ENCODE data around the gene SLC7A14. TPM values are rescaled to one million over a fixed set of nuclear protein-coding genes. Genes with fewer than 3 reads are reported as not detected.

The SLC7A14 gene
- total and polyA plus RNA-seq, 2 donors (not counting 3 experiments of a cell fraction or from before 2014, with no cell fraction given): 0.07 to 0.57 TPM

GRCh38 chr3:170473358-170473757, 112.5 kb downstream of the SLC7A14 start:
- FAIRE-seq (no peak), DNase-seq (ENCODE audit: low read depth, low spot score) (no peak)
- TF ChIP-seq GATA2 (IDR thresholded peaks at IDR 0.05; ENCODE audit: insufficient read depth, insufficient read length, low read depth, low read length) (no peak), MYC (IDR thresholded peaks at IDR 0.05; ENCODE audit: low read depth, low read length) (no peak), JUN (IDR thresholded peaks at IDR 0.05; ENCODE audit: borderline replicate concordance, insufficient read depth, insufficient read length, low read depth) (no peak), POLR2A (IDR thresholded peaks at IDR 0.05; ENCODE audit: low read depth, low read length) (no peak), POLR2AphosphoS5 (IDR thresholded peaks at IDR 0.05; ENCODE audit: insufficient read depth, low read depth, low read length) (no peak), FOS (IDR thresholded peaks at IDR 0.05; ENCODE audit: borderline replicate concordance, insufficient read depth, low read length) (no peak), EZH2 (IDR thresholded peaks at IDR 0.05; ENCODE audit: borderline replicate concordance, low read depth, low read length, severe bottlenecking) (no peak), MAX (IDR thresholded peaks at IDR 0.05; ENCODE audit: insufficient read depth, insufficient read length) (no peak), CTCF (IDR thresholded peaks at IDR 0.05; ENCODE audit: extremely low read depth in 1 of 2, insufficient read depth in 1 of 2, low read depth in 1 of 2, low read length in 2 of 2) (no peak)
- H3K79me2 ChIP-seq (ENCODE audit: control insufficient read depth, insufficient read depth, low read length): no peaks in the 10 kb centered on the region
- POLR2A ChIA-PET: no interaction called here
- intact Hi-C loops (cut with micrococcal nuclease) (no loop called here), dilution Hi-C loops (cut with MboI; ENCODE audit: extremely low pct_ligation_motif_present, low sequenced_read_pairs) (no loop called here)
- H3K9me3 ChIP-seq (replicated peaks; ENCODE audit: control insufficient read depth, insufficient read depth, low read length): no peaks in the 10 kb centered on the region
- CTCF ChIA-PET: no interaction called here
- no peaks in the 10 kb centered on the region for H3K4me1 ChIP-seq (ENCODE audit: control insufficient read depth, extremely low read depth, insufficient read depth, low read length)
- no peak overlapping the region for H3K27ac ChIP-seq (ENCODE audit: insufficient read depth, low read depth, low read length)
- H3K4me3 ChIP-seq (replicated peaks in 1 of 3; ENCODE audit: insufficient read depth in 1 of 3, low read depth in 1 of 3, low read length in 3 of 3): no peak overlapping the region
- no peaks in the 10 kb centered on the region for H4K20me1 ChIP-seq (replicated peaks; ENCODE audit: control insufficient read depth, extremely low read depth, insufficient read depth, low read length)
- H3K4me2 ChIP-seq (ENCODE audit: insufficient read depth, low read length): no peak overlapping the region
- no peaks in the 10 kb centered on the region for H3K27me3 ChIP-seq (ENCODE audit: control insufficient read depth in 2 of 2, insufficient read depth in 2 of 2, low read length in 2 of 2)
- H2AFZ ChIP-seq (ENCODE audit: low read depth, low read length): no peak overlapping the region
- BruUV-seq (replicated peaks): no TSS peak
- no peaks in the 10 kb centered on the region for H3K9me1 ChIP-seq (replicated peaks; ENCODE audit: control insufficient read depth, extremely low read depth, insufficient read depth, low read length)
- no peak overlapping the region for H3K9ac ChIP-seq (replicated peaks; ENCODE audit: extremely low read depth, insufficient read depth, low read length)
- H3K36me3 ChIP-seq (ENCODE audit: control insufficient read depth in 2 of 2, extremely low read depth in 1 of 2, insufficient read depth in 2 of 2, low read length in 2 of 2): no peaks in the 10 kb centered on the region
